Activated T-cell treated with anti-CD3 and anti-CD28 coated beads for 48 hours (primary cell): ENCODE results near the gene IFTAP.

ENCODE experiments used
- DNase-seq: peaks from one replicate; pipeline ENCODE4 v3.0.0-alpha.2; 2020; ENCODE audit warnings: low read depth

Gene IFTAP

DNA sequence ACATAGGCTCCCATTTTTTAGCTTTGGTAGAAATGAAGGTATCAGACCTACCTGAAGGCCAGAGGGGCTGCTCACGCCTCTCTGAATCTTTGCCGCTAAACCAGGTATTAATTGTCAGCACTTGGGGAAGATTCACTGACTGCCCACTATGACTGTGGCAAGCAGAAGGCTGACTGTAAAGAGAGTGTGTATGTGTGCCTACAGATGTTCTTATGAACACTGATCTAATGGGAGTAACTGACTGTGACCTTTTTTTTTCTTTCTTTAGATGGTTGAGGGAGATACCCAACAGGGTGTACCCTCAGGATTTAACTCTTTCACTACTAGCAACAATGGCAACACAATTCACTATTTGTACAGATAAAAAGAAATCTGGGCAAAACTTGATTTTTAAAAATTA lies 3.7 kb downstream of the IFTAP start, which contains the start of gene RAG2:
Gene RAG2 (minus strand): TSS at position 186 of the 400 bp plus-strand sequence. CDS start 4,068 bp downstream, outside the sequence.
- DNase-seq: no peak

DNA sequence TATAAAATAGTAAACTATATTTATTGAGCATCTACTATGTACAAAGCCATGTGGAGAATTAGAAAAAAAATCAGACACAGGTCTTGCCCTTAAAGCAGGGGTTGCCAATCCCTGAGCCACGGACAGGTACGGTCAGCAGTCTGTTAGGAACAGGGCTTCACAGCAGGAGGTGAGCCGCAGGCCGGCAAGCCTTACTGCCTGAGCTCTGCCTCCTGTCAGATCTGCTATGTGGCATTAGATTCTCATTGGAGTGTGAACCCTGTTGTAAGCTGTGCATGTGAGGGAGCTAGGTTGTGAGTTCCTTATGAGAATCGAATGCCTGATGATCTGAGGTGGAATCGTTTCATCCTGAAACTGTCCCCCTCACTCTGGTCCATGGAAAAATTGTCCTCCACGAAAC lies 5.9 kb downstream of the IFTAP start:
- no peak for DNase-seq

DNA sequence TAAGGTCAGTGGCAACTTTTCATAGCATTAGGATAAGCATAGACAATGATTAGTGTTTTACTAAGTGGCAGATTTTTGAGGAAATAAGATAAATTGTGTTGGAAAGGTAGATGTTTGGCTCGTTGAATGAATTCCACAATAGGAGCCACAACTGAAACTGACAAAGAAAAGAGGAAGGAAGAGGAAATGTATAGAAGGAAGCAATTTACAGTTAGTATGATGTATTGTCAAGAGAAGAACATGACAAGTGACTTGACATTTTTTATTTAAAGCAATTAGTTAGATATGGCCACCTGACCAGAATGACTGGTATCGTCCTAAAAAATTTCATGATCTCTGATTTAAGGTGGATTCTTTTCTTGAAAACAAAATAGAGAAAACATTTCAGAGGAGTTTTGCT lies 6.9 kb downstream of the IFTAP start:
- DNase-seq: no peak

DNA sequence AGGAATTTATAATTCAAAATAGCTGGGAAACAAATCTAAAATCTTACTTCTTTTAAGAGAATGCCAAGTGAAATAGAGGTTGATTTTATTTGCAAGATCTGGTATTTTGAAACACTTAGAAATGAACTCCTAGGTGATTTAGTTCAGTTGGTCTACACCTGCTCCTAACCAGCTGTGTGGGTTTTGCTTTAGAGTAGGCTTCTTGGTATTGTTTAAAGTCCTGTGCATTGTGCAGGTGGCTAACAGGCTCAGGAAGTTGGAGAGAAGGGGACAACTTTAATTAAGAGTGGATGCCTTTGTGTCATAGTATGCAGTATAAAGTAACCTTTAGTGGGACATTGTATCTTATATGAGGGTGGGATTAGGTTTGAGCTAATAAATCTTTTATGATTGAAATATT lies 7.8 kb downstream of the IFTAP start:
- DNase-seq: no peak

DNA sequence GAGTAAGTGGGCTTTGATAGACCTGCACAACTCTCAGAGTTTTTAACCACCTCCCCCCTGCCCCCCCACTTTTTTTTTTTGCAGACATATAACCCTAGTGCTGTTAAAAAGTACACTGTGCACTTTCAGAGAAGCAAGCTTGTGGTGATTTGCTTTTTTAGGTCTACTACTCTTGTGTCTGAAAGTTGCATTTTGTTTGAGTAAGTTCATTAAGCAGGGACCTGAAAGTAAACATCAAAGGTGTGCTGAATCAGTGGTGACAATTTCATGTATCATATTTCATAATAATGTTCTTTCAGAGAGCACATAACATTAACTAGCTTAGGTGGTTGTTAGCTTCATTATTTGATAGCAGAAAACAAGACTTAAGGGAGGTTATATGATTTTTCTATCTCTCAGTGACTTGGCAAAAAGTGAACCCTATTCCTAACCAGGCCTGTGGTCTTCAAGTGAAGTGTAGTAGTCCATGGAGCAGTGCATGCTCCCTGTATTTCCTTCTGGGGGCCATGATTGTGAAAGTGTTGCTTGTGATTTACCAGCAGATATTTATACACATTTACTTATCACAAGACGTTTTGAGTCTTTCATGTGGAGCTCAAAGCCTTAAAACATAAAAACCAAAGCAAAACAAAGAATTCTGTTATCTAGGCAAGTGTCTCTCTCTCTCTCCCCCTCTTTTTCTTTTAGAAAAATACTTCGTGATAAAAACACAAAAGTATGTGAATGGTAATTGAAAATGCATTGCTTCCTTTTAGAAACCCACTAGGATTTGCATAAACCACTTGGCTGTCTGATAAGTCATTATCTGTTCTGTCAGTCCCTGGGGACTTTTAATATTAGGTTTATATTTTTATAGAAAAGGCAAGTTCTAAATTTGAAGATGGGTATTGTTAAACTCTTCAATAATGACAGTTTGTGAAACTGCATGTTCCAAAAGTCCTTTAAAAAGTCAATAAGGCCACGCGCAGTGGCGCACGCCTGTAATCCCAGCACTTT lies 11.2 kb downstream of the IFTAP start:
- no peak for DNase-seq

DNA sequence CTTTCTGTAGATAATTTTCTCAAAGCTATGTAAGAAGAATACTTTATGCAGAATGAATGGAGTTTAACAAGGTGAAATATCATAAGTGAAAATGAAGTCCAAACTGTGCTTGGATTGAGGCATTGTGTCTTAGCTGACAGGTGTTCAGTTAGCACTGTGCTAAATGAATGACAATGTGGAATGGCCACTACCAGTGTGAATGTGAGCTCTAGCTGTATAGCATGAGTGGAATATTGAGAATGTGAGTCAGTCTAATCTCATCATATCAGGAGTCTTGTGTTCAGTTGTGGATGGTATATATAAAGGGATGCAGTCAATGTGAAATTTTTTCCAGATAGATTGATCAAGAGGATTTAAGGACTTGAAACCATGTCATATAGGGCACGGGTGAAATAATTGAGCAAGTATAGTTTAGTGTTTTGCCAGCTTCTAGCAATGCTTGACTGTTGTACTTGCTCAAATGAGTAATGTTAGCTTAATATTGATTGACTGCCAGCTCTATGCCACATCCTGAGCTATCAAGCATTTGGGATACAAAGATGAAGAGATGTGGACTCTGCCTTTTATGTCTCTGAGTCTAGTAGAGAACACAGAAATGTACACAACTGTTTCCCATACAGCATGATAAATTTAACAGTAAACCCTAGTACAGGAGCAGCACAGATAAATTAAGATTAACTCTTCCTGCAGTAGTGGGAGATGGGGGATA lies 14.3 kb downstream of the IFTAP start:
- no peak for DNase-seq

DNA sequence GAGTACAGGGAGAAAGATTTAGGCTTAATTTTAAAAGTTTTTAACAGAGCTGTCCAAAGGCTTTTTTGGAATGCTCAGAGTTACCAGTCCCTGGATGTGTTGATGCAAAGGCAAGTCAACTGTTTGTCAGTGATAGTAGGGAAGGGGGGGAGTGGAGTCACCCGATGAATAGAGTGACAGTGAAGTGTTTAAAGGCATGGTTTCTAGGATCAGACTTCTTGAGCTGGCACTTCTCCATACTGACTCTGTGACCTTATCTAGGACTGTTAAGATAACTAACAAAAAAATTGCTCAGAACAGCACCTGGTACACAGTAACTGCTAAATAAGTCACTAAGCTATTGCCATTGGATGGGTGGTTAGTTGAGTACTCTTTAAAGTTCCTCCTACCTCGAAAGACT lies 15.1 kb downstream of the IFTAP start:
- DNase-seq: no peak

DNA sequence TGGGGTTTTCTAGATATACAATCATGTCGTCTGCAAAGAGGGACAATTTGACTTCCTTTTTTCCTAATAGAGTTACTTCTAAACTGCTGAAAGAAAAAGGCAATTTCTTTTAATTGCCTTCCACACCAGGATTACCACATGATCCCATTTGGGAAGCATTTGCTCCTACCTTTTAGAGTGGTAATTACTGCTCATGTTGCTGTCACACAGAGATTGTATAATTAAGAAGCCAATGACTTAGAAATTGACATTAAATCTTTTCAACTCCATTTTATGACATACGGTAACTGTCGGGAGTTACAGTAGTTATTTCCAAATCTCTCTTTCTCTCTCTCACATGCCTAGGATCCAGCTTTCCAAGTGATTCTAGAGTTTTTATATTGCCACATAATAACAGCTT lies 21.5 kb downstream of the IFTAP start:
- DNase-seq: no peak

DNA sequence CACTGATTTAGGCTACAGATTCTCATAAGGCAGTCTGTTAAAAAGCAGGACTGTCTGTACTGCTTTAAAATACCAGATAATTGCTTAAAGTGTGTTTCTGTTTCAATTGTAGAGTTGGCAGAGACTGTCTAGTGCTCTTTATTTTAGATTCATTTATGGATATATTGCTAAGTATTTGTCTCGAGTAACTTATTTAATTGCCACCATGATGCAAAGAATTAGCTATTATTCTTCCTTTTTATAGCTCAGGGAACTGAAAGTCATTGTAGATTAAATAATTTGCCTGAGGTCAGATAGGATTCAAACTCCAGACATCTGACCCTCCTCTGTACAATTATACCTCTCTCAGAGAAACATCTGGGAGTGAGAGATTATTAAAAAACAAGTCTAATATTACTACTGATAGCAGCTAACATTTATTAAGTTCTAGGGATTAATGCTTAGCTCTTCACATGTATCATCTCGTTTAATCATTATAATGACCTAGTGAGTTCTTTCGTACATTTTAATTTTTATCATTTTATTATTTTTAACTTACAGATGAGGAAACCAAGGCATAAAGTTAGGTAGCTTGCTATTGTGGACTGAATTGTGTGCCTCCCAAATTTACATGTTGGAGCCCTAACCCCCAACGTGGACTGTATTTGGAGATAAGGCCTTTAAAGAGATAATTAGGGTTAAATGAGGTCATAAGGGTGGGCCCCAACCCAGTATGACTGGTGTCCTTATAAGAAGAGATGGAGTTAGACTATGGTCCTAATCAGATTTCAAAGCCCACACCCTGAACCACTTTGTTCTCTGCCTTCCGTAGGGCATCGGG lies 23.5 kb downstream of the IFTAP start:
- no peak for DNase-seq

DNA sequence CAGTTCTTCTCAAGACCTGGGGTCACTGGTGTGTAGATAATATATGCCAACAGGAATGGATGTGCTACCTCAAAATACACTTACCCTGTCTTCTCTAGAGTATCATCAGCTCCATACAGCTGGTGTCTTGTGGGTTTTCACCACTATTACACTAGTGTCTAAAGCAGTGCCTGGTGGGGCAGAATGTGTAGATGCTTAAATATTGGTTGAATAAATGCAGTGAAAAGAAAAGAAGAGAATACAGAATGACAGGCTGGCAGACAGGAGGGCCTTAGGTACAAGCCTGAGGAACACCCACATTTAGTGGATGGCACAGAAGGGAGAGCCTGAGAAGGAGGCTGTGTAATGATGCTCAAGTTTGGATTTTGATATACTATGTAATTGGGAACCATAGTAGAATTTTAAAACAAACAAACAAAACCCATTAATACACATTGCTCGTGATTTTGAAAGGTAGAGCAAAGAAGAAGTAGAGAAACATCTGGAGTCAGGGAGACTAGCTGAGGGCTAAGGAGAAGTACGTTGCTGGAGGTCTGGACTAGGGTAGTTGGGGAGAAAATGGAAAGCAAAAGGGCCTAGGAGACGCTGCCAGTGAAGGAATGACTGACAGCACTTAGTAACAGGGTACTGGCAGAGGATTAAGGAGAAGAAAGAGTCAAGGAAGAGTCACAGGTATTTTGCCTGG lies 24.2 kb downstream of the IFTAP start:
- no peak for DNase-seq

DNA sequence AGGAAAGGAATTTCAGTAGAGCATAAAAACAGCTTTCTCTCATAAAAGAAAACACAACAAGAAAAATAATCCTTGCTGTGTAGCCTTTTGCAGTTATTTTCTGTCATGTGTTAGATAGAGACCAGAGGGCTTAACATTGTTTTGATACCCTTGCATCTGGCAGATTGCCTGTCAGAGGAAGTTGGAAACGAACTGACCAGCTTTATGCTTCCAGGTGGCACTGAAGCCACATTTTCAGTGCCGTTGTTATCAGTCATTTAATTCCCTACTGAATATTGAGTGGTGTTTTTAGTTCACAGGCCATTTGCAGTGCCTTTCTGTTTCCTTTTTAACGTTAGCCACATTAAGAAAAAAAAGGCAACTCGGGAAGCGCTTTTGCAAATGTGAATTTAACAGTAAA lies 25.2 kb downstream of the IFTAP start:
- no peak for DNase-seq

DNA sequence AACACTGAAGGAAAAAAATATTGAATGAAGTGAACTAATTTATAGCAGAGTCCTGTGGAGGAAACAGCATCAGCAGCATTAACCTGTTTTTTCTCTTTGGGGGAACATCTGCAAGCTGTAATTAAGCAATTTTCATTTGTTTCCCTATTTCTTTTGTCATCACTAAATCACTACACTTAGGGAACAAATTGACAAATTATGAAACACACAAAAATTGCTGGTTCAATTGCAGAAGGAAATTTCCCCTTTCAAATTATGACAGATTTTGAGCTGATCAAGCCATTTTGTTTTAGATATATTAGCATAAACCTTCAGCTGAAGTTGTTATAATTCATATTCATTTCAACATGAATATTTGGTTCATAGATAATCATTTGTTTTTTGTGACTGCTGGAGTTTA lies 25.9 kb downstream of the IFTAP start:
- DNase-seq: no peak

DNA sequence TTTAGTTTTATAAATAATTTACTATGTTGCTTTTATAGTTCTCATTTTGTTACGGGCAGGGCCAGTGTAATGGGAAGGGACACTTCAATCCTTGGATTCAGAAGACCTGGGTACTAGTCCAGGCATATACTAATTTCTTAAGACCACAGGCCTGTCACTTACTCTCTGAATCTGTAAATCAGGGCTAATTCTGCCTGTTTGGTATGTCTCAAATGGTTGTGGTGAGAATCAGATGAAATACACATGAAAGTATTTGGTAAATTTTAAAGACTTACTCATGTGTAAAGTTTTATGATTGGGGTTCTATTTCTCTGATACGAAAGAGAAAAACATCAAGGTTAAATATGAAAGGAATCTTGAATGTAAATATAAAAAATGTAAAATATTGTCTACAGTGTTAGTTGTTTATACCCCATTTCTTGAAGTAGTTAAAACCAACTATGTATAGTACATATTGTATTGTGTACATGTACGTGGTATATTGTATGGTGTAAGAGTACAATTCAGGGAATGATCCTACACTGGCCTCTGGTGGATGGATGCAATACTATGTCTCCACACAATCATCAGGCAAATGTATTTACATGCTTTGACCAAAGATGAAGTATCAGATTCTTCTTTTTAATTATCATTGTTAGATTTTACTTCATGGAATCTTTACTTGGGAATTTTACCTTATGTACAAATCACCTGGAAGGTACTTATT lies 28.3 kb downstream of the IFTAP start:
- DNase-seq: no peak

DNA sequence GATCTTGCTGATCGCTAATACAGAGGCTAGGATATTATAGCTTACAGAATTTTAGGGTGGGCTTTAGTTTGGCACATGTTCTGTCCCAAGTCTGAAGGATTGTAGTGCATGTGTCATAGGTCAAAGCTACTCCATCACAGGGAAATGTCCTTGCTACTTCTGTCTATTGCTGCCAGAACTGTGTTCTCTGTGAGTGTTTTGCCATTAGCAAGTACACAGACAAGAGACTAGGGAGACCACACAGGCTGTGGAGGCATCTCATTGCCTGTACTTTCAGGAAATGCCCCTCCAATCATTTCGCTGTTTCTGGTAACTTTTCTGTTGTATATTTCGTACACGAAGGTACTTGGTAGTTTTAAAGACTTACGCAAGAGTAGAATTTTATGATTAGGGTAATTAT lies 29.2 kb downstream of the IFTAP start:
- DNase-seq: no peak

DNA sequence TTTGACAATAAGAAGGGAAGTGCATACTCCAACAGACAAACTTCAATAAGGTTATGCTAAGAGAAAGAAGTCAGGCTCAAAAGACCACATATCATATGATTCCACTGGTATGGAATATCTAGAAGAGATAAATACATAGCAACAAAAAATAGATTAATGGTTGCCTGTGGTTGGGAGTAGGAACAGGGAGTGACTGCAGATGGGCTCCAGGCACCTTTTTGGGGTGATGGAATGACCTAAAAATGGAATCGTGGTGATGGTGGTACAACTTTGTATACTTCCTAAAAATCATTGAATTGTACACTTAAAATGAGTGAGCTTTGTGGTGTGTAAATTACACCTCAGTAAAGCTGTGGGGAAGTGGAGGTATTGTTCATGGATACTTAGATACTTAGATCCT lies 32.7 kb downstream of the IFTAP start:
- no peak for DNase-seq

DNA sequence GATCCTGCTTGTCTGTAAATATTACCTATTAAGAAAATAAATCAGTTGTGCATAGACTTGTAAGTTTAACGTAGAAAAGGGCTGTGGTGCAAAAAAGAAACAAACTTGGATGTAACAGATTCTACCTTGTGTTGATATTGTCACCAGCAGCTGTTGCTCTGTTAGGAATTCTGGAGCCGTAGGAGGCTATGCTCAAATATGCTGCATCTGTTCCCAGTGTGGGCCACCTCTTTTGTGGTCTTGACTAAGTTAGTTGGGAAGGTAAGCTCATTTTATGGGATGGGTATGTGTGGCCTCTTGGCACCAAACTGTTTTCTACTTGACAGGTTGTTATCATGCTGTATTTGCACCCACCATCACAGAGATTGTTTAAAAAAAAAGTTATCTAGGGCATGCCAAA lies 33.2 kb downstream of the IFTAP start:
- DNase-seq: no peak

DNA sequence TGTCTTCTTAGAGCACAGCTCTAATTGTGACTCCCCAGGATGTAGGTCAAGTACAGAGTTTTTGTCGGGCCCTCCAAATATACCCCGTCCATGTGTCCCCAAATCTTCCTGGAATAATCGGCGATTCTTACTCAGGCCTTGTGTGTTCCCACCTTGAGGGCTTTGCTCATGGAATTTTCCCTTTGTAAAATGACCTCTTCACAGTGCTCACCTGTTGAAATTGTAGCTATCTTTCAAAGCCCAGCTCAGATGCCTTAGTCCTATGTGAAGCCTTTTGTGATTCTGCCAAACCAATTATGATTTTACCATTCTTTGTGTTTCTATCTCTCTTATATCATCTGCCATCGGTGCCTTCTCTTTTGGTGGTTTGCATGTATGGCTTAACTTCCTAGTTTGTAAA lies 33.8 kb downstream of the IFTAP start:
- no peak for DNase-seq

DNA sequence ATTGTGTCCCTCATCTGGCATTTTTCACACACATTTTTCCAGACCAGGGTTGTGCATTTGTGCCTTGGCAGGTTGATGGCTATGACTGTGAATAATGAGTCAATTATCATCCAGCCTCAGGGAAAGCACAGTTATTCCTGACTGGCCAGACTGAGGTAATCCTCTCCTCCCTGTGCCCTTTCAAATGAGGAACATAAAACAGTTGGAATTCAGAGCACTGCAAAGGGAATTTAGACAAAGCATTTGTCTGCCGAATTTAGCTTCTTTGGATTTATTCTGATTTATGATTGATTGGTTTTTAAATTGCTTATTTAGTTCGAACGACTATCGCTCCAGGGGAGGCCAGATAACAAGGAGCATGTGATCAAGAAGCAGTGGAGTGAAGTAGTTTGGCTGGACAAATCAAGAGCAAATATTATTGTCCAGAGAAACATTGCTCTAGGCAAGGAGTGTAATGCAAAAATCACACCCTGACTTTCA lies 34.5 kb downstream of the IFTAP start:
- no peak for DNase-seq

DNA sequence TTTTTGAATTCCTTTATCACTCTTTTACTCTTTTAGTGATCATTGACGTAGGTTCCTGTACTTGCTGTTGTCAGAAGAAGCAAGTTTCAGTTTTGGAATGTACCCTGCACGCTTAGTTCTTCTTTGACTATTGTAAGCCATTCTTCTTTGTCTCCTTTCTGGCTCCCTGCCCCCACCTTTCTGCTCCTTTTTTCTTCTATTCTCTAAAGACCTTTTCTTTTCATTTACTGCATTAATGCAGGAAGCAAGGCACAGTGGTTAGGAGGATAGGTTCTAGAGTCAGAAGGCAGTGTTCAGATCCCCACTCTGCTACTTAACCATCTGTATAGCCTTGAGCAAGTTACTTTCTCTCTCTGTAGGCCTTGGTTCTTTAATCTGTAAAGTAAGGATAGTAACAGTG lies 37.5 kb downstream of the IFTAP start:
- no peak for DNase-seq

DNA sequence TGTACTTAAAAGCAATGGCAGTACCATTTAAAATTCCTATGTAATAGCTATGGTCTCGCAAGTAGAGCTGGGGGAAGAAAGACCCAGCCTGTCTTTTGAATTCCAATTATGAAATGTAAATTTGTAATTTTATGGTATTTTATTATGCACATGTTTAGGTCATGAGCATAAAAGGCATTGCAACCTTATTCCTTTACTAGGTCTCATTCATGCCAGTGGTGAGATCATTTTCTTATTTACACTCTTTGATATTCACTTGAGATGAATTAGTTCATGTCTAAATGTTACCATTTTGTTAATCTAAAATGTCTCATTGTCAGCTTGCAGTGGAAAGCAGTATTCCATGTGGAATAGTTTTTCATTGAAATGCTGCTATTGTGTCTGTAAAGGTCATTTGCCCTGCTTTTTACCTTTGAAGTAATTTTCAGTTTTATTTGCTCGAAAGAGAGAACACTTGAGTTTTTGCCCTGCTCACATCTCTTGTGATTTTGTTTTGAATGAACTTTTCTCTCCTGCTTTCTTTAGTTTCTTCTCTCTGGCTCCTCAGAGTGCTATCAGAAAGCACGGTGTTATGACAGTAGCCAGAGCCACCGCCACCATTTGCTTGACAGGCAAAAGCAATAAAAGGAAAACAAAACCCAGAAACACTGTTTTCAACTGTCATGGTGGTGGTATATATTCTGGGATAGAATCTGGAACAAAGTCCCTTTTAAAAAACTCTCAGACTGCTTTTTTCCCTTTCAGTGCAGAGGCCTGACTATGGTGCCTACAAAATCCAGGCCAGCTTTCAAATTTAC lies 41.0 kb downstream of the IFTAP start:
- DNase-seq: no peak
